22Rv1 (cell line): Measurements from ENCODE around the gene CFAP161.
A peak's percentile ranks its signal among the peaks of the same experiment; 100 is the strongest.
"Not testable (repeated sequence)": the region's sequence is repeated elsewhere in the genome, so short reads cannot be mapped to it uniquely, and the experiment has no call there.

Source experiments
- H3K27ac ChIP-seq: fragments of 450-650 bp; 2 replicates; pipeline ENCODE4 v1.5.1; 2017
- CTCF ChIP-seq: fragments of 450-650 bp; IDR thresholded peaks from 2 replicates; pipeline ENCODE4 v1.5.1; 2017; ENCODE audit warnings: mild to moderate bottlenecking
- ZFX ChIP-seq: fragments of 450-650 bp; IDR thresholded peaks from 2 replicates; pipeline ENCODE4 v1.6.1; 2017; ENCODE audit warnings: antibody characterized with exemption, borderline replicate concordance

Gene CFAP161

GRCh38 chr15:81152339-81152738 lies 18.3 kb downstream of the CFAP161 start:
- TF ChIP-seq CTCF (no peak), ZFX (no peak)
- no peak overlapping the region for H3K27ac ChIP-seq

- H3K27ac ChIP-seq: no peak overlapping the region
- TF ChIP-seq ZFX: no peak
- no peak for TF ChIP-seq CTCF
Observed at GRCh38 chr15:81152799-81153198, 18.7 kb downstream of the CFAP161 start.

GRCh38 chr15:81155375-81156218 lies 21.5 kb downstream of the CFAP161 start:
- no peak overlapping the region for H3K27ac ChIP-seq
- TF ChIP-seq ZFX (no peak), CTCF (peak; percentile 72)

GRCh38 chr15:81156324-81156723 lies 22.3 kb downstream of the CFAP161 start:
- TF ChIP-seq ZFX: no peak
- no peak for TF ChIP-seq CTCF
- H3K27ac ChIP-seq: no peak overlapping the region

GRCh38 chr15:81157195-81157938 lies 23.3 kb downstream of the CFAP161 start:
- no peak overlapping the region for H3K27ac ChIP-seq
- TF ChIP-seq ZFX (no peak), CTCF (no peak)

GRCh38 chr15:81157939-81158223 lies 23.8 kb downstream of the CFAP161 start:
- TF ChIP-seq ZFX (no peak), CTCF (no peak)

GRCh38 chr15:81158561-81158960 lies 24.5 kb downstream of the CFAP161 start:
- H3K27ac ChIP-seq: not testable (repeated sequence)

More at GRCh38 chr15:81157939-81158223, 23.8 kb downstream of the CFAP161 start:
- H3K27ac ChIP-seq: no peak overlapping the region
